GM12865 (cell line): ENCODE data around the gene SIPA1.
A peak's percentile ranks its signal among the peaks of the same experiment; 100 is the strongest.

Experiments
- DNase-seq: peaks from one replicate; pipeline ENCODE4 v3.0.0; 2010; ENCODE audit warnings: low read depth
- H3K4me3 ChIP-seq: 2 replicates; pipeline ENCODE4 v1.5.1; 2011; ENCODE audit warnings: mild to moderate bottlenecking, low read depth, low read length, control low read depth
- TF ChIP-seq, protein P1 (sequence below): IDR thresholded peaks from 2 replicates; pipeline ENCODE4 v1.5.1; 2011; ENCODE audit warnings: low read length, control low read depth, low read depth, inconsistent platforms; ENCODE audit not compliant: insufficient read depth; ENCODE audit errors: missing control alignments

The SIPA1 gene

DNA sequence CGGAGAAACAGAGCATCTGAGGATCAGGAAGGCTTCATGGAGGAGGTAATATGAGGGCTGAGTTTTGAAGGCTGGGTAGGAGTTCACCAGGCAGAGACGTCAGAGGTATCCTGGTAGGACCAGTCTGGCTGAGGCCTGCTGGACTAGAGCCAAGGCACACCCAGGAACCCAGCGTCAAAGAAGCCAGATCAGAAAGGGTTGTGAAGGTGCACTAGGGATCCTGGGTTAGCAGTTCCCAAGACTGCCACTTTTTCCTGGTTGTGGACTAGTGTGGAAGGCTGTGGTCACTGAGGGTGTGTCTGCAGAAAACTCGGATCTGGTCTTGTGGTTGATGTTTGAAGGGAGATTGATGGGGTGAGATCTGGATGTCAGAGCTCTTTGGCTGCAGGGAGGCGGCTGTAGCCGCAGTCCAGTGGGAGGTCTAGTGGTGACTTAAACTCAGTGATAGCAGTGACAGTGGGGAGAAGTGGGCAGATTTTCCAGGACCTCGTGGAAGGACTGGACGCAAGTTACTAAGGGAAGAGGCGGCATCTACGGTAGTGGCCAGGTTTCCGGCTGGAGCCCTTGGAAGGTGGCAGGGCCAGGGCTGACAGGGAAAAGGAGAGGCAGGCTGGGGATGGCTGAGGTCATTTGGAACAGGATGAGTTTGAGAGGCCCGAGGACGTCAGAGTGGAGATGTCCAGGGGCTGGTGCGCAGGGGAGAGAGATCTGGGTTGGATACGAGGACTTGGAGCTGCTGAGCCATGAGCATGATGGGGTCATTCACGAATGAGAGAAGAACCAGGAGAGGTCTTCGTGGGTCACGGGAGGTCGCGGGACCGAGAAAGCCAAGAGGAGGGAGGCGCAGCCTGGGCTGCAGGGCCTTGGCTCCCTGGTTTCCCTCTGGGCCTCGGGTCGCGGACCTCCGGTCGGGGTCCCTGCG lies 13.9 kb downstream of the SIPA1 start:
- no peak for DNase-seq
- TF ChIP-seq, protein P1, sequence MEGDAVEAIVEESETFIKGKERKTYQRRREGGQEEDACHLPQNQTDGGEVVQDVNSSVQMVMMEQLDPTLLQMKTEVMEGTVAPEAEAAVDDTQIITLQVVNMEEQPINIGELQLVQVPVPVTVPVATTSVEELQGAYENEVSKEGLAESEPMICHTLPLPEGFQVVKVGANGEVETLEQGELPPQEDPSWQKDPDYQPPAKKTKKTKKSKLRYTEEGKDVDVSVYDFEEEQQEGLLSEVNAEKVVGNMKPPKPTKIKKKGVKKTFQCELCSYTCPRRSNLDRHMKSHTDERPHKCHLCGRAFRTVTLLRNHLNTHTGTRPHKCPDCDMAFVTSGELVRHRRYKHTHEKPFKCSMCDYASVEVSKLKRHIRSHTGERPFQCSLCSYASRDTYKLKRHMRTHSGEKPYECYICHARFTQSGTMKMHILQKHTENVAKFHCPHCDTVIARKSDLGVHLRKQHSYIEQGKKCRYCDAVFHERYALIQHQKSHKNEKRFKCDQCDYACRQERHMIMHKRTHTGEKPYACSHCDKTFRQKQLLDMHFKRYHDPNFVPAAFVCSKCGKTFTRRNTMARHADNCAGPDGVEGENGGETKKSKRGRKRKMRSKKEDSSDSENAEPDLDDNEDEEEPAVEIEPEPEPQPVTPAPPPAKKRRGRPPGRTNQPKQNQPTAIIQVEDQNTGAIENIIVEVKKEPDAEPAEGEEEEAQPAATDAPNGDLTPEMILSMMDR = no peak
- peak overlapping the region; percentile 56 for H3K4me3 ChIP-seq

DNA sequence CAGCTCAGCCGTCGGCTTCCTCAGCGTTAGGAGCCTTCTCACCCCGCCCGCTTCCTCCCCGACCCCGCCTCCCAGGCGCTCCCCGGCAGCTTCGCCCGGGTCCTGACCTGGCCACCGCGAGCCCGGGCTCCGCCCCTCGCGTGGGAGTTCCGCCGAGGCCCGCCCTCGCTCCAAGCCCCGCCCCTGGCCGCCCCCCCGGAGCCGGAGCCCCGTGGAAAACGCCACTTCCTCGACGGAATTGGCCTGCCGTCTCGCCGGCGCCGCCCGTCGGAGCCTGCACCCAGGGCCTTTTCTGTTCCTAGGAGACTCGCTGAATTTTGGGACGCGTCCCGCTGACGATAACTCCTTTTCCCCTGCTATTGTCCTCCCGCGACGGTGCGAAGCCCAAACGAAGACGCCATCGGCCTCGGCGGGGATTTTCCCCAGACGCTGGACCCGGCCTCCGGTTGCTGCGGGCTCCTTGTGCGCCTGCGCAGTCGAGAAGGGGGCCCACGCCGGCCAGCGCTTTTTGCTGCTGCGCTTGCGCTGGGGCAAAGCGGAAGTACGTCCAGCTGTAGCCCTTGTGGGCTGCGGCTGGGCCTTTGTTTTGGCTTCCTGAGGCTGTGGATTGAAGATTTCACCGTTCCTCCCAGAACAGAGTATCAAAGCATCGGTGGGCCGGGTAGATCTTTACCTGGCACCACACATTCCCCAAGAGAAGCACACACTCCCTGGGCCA lies 14.8 kb downstream of the SIPA1 start:
- H3K4me3 ChIP-seq = peak overlapping the region; percentile 60
- peak; percentile 96 for DNase-seq
- TF ChIP-seq, protein P1 = no peak

DNA sequence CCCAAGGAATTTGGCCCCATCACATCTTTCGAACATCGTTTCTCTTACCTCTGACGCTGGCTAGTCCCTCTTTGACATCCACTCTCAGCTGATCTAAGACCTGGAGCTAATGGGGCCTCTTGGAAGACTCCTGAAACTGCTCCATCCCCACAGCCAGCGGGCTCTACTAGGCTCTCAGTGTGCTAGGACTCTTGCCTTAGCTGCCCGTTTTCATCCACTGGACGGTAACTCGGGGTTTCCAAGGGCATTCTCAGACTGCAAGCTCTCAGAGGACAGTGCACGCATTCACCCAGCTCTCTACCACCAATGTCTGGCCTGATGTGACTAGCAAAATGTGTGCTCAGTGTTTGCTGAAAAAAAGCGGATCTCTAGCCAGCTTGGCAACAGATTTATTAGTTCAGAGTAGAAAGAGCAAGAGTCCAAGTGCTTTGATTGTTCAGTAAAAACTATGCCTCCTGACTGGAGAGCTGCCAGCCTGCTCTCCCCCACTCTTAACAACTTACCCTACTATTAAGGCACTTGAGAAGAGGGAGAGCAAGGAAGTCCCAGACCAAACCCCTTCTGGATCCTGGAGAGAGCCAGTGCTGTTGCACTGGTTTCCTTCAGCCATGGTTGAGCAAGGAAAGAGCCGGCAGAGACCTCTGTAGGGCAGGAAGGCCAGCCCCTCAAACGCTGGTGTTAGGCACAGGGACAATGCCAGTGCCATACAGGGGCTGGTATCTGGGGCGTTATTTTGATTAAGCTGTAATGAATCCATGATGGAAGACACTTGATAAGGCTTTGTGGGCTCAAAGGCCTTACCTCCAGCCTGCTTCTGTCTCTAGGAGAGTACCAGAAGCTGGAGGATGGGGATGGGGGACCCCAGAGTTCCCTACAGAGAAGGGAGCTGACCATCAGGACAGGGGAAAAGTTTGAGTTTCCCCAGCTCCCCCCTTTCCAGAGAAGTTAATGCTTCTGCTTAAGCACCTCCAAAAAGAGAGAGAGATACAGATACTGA lies 15.6 kb downstream of the SIPA1 start:
- no peak for DNase-seq
- TF ChIP-seq, protein P1 = no peak
- peak overlapping the region; percentile 60 for H3K4me3 ChIP-seq

DNA sequence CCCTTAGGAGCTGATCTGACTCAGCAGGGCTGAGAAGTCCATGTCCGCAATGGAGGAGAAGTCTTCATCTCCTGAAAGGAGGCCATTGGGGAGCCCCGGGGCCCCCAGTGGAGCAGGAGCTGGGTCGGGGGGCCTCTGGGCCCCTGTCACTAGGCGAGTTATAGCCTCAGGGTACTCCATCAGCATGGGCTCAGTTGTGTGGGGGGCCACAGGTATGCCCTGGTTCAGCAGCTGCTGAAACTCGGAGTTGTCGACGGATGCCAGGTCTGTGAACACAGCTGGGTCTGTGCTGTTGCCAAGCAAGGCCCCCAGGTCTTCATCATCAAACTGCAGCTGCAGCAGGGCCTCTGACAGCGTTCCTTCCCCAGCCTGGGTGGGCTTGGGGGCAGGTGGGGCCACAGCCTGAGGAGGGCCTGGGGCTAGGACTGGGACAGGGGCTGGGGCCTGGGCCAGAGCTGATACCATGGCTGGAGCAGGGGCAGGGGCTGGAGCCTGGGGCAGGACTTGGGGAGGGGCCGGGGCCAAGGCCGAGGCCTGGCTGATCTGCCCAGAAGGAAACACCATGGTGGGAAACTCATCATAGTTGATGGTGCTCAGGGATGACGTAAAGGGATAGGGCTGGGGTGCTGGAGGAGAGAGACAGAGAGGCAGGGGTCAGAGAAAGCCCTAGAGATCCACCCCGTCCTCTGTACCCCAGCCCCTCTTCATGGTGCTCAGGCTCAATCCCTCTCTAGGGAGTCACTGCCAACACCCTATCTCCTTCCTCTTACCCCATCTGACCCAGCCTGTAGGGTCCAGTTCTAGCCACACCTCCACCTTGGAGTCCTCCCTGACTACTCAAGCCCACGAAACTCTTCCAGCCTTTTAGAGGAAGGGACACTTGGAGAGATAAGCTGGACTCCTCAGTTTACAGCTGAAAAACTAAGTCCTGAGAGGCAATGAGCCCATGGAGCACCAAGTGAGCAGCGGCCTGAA lies 16.8 kb downstream of the SIPA1 start:
- no peak overlapping the region for H3K4me3 ChIP-seq
- TF ChIP-seq, protein P1 = no peak
- no peak for DNase-seq

DNA sequence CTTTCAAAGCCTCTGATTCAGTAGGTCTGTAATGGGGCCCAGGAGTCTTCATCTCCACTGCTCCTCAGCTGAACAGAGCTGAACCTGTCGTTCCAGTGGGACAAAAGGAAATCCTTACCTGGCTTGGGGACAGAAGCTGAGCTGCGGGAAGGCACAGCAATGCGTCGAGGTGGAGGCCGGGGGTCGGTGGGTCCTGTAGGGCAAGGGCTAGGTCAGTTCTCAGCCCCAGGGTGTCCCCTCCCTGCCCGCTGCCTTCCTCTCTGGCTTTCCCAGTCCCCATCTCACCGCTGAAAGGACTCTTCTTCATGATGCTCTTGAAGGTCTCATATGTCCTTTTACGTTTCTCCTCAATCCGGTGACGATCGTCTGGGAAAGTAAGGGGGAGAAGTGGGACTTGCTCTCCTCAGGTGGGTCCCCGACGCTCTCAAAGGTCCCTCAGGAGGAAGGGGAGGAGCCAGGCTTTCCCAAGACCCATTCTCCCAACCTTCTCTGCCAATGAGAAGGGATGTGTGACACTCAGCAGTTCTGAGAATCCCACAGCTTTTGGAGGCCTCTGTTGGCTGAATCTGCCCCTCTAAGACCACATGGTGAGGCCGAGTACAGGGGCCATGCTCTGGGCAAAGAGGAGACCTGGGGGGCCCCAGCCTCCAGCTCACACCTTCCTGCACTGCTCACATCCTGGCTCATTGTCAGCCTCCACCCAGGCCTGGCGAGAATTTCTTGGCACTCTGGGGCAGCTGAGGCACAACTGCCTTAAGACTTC lies 17.9 kb downstream of the SIPA1 start:
- TF ChIP-seq, protein P1 = no peak
- DNase-seq = no peak
- no peak overlapping the region for H3K4me3 ChIP-seq
